Measurements from ENCODE around the gene ZDHHC9.

Gene ZDHHC9

DNA sequence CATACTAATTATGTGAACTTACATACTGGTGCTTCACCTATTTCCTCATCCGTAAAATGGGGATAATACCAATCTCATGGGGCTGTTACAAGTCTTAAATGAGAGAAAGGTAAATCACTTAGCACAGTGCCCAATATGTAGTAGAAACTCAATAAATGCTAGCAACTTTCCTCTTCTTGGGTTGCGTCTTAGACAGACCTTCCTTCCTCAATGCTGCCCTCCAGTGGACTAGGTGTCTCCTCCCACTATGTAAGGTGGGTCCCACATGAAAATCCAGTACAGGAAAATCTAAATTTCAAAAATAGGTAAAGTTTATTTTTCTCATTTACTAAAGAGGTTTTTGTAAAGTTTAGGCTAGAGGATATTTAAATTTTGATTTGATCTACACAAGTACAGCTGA lies 20.6 kb downstream of the ZDHHC9 start:
- no peak for DNase-seq (ENCODE audit: low read depth in 2 of 3, low spot score in 2 of 3)

DNA sequence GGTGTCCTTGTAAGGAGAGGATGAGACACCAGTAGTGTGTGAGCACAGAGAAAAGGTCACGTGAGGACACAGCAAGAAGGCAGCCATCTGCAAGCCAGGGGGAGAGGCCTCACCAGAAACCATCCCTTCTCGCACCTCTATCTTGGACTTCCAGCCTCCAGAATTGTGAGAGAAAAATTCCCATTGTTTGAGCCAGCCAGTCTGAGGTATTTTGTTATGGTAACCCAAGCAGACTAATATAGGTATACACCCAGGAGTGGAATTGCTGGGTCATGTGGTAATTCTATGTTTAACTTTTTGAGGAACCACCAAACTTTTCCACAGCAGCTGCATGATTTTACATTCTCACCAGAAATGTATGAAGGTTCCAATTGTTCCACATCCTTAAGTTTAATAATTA lies 25.6 kb downstream of the ZDHHC9 start:
- no peak for DNase-seq (ENCODE audit: low read depth in 2 of 3, low spot score in 2 of 3)

DNA sequence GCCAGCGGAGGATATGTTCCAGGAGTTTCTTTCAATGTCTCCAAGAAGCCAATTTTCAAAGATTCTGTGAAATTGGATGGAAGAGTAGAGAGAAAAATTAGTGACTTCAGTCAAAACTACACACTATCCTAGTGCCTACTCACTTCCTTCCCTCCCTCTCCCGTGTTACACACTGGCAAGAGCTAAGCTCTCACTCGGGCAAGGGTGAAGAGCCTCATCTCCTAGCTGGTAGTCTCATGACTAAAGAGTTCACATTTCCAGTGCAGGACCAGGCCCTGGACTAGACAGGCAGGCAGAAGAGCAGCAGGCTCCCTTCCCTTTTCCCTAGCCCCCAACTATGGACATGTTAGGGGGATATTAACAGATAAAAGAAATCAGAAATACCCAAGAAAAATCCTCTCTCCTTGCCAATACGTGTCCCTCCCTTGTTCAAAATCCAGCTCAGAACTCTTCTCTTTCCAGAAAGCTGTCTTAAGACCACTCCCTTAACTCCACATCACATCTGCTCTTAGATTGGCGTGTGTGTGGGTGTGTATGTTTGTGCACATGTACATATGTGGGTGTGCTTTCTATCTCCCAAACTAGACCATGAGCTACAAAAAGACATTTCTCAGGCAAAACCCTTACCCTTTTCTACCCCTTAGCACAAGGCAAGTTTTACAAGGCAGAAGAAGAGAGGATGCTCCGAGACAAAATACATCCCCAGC lies 29.9 kb downstream of the ZDHHC9 start:
- DNase-seq (ENCODE audit: low read depth in 2 of 3, low spot score in 2 of 3), result no peak

DNA sequence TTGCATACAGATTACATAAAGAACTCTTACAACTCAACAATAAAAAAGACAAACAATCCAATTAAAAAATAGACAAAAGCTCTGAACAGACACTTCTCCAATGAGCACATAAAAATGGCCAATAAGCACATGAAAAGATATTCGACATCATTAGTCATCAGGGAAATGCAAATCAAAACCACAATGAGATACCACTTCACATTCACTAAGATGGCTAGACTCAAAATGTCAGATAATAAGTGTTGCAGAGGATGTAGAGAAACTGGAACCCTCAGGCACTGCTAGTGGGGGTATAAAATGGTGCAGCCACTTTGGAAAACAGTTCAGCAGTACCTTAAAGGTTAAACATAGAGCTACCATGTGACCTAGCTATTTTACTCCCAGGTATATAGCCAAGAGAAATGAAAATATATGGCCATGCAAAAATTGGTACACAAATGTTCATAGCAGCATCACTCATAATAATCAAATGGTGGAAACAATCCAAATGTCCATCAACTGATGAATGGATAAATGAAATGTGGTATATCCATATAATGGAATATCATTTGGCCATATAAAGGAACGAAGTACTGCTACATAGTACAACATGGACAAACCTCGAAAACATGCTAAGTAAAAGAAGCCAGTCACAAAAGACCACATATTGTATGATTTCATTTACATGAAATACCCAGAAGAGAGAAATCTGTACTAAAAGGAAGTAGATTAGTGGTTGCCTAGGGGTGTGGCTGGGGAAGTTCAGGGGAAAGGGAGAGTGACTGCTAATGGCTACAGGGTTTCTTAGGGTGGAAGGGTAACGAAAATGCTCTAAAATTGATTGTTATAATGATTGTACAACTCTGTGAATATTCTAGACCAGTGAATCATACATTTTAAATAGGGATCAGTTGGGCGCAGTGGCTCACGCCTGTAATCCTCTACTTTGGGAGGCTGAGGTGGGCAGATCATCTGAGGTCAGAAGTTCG lies 34.6 kb downstream of the ZDHHC9 start:
- no peak for DNase-seq (ENCODE audit: low read depth in 2 of 3, low spot score in 2 of 3)

DNA sequence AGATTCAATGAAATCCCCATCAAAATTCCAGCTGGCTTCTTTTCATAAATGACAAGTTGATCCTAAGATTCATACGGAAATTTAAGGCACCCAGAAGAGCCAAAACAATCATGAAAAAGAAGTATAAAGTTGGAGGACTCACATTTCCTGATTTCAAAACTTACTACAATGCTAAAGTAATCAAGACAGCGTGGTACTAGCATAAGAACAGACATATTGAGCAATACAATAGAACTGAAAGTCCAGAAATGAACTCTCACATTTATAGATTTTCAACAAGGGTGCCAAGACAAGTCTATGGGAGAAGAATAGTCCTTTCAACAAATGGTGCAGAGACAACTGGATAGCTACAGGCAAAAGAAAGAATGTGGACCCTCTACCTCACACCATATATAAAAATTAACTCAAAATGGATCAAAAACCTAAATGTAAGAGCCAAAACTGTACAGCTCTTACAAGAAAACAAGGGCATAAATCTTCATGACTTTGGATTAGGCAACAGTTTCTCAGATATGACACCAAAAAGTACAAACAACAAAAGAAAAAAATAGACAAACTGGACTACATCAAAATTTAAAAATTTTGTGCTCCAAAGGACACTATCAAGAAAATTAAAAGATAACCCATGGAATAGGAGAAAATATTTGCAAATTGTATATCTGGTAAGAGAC lies 35.4 kb downstream of the ZDHHC9 start:
- no peak for DNase-seq (ENCODE audit: low read depth in 2 of 3, low spot score in 2 of 3)

DNA sequence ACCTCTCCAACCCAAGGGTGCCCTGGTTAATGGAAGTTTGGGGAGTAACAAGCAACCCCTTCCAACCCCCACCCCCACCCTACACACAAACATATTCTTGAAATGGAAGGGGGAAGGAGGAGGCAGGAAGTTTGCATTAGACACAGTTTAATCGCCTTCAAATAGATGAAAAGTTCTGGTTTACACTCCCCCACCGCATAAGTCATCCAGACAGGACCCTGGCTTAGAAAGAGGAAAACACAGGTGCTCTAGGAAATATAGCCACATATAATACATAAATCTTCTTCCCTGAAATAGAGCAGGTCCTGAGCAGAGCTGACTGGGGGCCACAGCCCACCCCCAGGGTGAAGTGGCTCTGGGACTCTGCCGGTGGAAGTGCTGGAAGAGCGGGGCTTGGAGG lies 38.9 kb downstream of the ZDHHC9 start:
- no peak for DNase-seq (ENCODE audit: low read depth in 2 of 3, low spot score in 2 of 3)

DNA sequence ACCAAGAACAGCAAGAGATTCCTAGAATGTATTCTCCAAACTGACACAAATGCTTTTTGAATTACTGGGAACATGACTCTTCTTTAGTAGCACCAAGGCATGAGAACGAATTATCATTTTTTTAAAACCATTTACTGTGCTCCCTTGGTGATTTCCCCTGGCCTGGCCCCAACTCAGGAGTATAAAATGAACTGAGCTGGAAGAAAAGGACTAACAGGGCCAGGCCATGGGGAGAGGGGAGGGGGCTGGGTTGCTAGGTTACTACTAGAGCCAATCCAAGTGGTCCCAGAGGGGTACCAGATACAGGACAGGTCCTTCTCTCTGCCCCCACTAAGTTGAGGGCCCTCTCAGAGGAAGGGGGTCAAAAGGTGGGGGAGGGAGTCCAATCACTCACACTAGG lies 40.8 kb downstream of the ZDHHC9 start:
- DNase-seq (ENCODE audit: low read depth in 2 of 3, low spot score in 2 of 3), result no peak

DNA sequence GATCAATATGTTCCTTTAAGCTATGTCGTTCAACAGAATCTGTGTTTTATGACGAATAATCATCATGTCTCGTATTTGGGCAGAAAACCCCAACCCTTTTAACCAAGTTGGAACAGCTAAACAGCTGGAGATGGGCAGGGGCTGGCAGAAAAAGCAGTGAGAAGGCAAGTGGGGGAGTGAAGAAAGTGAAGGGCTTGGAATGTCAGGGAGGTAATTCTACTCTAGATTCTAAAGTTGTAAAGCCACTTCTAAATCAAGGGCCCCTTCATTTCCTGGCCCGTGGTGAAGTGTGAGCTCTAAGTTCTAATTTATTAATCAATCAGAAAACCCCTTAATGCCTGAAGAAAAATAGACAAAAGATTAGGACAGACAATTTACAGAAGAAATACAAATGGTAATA lies 43.5 kb downstream of the ZDHHC9 start:
- no peak for DNase-seq (ENCODE audit: low read depth in 2 of 3, low spot score in 2 of 3)

DNA sequence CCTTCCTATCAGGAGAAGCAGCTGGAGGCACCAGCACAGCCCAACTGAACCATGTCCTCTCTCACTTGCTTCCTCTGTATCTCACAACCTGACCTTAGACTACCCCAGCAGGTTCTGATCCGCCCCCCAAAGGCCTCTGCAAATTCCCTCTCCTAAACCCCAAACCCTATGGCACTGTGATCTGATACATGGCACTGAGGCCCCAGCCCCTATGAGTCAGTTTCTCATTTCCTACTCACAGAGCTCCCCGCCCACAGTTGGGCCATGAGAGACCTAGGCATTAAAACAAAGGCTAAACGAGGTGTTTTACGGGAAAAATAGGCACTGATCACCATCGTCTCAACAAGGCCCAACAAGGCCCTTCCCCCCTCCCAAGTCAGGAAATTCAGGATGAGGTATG lies 44.8 kb downstream of the ZDHHC9 start:
- no peak for DNase-seq (ENCODE audit: low read depth in 2 of 3, low spot score in 2 of 3)

DNA sequence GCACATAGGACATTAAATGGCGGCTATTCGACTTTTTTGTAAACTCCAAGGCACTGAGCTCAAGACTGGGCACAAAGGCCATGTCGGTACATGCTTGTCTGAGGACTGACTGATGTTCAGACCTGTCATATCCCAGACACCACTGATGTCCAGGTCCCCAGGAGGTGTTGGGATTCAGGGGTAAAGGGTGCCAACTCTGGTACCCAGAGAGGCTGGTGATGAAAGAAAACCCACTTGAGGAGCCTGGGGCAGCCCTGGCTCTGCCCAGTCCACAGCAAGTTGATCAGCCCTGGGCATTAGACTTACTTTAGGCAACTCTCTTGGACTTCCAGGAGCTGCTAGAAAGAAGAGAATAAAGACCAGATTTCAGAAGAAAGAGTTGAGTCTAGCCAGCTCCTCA lies 45.2 kb downstream of the ZDHHC9 start:
- no peak for DNase-seq (ENCODE audit: low read depth in 2 of 3, low spot score in 2 of 3)

DNA sequence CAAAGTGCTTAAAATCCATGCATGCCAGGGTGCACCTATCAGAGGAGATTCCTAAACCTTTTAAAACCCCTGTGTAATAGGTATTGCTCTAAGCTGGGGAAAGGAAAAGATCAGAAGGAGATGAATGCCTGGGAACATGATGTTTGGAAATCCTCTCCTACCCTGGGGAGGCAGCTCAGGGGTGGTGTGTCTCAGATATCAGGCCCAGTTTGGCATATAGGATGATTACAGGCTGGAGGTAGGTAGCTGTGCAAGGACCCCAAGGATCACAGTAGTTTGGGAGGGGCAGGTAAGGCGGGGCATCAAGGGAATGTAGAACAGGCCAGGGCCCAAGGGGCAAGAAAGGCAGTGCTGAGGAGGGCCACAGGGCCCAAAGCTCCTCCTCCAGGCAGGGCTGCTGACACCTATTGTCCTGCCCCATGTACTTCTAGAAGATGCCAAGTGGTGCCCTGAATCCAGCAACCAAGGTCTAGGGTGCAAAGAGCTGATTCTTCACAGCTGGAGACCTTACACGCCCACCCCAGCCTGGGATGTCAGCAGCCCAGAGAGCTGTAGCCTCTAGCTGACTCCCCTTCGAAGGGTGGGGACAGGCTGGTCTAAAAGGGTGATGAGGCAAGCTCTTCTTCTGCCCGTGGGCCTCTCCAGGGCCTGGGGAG lies 46.3 kb downstream of the ZDHHC9 start:
- DNase-seq (ENCODE audit: low read depth in 2 of 3, low spot score in 2 of 3), result no peak

DNA sequence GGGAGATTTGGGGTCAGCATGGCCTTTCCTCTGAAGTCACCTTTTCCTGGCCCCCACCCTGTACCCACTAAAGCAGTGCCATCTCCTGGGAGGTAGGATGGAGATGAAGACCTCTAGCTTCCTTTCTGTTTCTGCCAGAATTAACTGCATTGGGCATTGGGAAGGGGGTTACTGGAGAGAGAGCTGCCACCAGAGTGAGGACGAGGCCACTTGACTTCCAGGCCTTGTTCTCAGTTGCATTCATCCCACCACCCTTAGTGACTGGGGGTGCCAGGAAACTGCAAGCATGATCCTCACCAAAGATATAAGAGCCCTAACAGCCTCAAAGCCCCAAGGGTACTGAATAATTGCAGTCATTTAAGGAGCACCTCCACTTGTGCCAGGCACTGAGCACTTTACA lies 48.1 kb downstream of the ZDHHC9 start:
- no peak for DNase-seq (ENCODE audit: low read depth in 2 of 3, low spot score in 2 of 3)

DNA sequence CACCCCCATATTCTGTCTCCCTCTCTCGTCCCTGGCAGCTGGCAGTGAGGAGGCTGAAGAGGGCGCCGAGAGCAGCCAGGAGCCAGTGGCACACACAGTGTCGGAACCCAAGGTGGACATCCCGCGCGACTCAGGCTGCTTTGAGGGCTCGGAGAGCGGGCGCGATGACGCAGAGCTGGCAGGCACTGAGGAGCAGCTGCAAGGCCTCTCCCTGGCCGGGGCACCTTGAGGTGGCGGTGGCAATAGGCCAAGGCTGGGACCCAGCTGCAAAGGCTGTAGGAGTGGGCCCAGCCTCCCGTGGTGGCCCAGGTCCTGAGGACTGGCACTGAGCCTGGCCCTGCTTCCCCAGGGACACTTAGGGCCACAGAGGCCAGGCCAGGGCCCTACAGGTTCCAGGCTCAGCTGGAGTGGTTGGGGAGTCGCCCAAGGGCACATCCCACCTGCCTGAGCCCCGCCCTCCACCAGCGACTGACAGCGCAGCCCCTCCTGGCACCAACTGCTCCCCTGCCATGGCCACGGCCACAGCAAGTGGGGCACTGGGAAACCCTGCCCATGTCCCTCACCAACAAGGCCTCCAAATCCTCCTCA lies 50.0 kb downstream of the ZDHHC9 start:
- DNase-seq (ENCODE audit: low read depth in 2 of 3, low spot score in 2 of 3), result no peak

DNA sequence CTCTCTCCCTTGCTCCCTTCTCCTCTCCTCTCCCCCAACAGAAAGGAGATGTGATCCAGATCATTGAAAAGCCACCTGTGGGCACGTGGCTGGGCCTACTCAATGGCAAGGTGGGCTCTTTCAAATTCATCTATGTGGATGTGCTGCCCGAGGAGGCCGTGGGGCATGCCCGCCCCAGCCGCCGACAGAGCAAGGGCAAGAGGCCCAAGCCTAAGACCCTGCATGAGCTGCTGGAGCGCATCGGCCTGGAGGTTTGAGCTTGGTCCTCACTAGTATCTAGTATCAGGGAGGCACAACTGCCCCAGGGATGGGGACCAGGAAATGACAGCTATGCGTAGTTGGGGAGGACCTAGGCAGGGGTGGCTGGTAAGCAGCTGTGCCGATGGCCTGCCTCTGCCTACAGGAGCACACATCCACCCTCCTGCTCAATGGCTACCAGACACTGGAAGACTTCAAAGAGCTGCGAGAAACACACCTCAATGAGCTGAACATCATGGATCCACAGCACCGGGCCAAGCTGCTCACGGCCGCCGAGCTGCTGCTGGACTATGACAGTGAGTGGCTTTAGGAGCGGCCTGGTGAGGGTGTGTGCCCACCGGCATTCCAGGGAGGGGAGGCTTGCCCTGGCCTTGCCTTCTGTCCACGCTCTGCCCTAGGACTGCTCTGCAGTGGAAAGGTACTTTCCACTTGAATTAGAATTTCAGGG lies 50.9 kb downstream of the ZDHHC9 start:
- DNase-seq (ENCODE audit: low read depth in 2 of 3, low spot score in 2 of 3), result no peak

DNA sequence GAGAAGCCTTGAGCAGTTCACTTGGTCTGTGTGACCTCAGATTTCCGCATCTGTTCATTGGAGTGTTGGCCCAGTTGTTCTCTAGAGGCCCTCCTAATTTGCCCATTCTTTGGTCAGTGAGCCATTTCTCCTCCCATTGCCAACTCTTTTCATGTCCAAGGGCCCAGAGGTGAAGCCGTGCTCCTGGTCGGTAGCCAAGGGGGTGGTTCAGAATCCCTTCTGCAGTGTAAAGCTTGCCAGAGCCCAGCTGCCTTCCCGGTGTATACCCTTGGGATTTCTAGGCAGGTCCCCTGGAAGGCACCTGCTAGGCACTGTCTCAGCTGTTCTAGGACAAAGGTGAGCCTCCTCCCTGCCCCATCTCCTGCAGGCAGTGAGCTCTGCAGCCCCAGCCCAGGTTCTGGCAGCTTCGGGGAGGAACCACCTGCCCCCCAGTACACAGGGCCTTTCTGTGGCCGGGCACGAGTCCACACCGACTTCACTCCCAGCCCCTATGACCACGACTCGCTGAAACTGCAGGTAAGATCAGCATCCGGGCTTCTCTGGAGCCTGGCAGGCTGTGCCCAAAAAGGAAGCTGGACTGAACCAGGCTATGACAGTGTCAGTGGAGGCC lies 51.6 kb downstream of the ZDHHC9 start:
- no peak for DNase-seq (ENCODE audit: low read depth in 2 of 3, low spot score in 2 of 3)

DNA sequence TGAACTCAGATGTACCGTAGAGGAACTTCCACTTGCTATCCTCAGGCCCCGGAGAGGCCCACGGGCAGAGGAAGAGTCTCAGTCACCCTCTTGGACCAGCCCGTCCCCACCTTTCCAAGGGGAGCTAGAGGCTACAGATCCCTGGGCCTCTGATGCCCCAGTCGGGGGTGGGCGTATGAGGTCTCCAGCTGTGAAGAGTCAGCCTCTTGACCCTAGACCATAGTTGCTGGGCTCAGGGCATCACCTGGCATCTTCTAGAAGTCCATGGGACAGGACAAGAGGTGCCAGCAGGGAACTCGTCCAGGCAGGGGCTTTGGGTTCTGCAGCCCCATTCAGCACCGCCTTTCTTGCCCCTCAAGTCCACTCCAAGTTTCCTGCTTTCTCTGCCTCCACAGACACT lies 52.4 kb downstream of the ZDHHC9 start:
- DNase-seq (ENCODE audit: low read depth in 2 of 3, low spot score in 2 of 3), result no peak

DNA sequence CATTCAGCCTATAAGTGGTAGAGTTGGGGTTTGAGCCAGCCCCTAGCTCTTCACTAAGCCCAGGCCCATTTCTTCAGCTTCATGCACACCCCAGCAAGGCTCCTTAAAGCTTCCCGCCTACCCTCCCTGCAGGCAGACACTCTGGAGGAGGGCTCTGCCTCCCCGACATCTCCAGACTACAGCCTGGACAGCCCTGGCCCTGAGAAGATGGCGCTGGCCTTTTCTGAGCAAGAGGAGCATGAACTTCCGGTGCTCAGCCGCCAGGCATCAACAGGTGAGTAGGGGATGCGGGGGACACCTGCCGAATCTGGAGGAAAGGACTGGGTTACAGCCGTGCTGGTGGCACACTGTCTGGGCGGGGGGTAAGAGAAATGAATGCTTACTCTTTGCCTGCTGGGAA lies 52.9 kb downstream of the ZDHHC9 start:
- DNase-seq (ENCODE audit: low read depth in 2 of 3, low spot score in 2 of 3), result no peak

DNA sequence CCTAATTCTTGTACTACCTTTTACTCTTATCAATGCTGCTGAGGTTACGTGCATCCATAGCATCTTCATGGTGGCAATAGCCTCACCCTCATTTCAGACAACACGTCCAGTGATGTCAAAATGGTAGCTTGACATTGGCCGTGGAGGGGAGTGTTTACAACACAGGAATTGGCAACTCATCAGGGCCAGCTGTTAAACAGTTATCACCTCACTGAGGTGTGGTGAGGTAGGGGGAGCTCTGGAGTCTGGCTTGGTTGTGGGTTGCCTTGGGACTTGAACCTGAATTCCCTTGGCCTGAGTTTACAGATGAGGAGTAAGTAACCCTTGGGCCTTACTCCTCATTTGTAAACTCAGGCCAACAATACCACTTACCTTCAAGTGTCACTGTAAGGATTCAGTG lies 53.5 kb downstream of the ZDHHC9 start:
- no peak for DNase-seq (ENCODE audit: low read depth in 2 of 3, low spot score in 2 of 3)

DNA sequence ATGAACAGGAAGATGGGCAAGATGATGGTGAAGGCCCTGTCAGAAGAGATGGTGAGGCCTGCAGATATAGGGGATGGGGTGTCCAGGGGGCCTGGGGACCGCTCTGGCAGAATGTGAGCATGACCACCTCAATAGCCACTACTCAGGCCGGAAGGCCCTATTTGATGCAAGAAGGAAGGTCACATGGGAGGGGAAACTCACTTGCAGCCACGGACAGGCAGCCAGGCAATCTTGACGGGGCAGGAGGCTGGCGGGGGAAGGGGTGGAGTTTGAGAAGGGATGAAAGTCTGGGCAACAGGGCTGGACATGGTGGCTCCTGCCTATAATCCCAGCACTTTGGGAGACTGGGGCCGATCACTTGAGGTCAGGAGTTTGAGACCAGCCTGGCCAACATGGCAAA lies 55.2 kb downstream of the ZDHHC9 start:
- no peak for DNase-seq (ENCODE audit: low read depth in 2 of 3, low spot score in 2 of 3)

Measured in activated CD8-positive, alpha-beta memory T cell treated with anti-CD3 and anti-CD28 coated beads for 48 hours (primary cell).